Ascending aorta (tissue), 2 donors: Measurements from ENCODE around the gene SREK1IP1. TPM values are rescaled to one million over a fixed set of nuclear protein-coding genes. Genes with fewer than 3 reads are reported as not detected.
A peak's percentile ranks its signal among the peaks of the same experiment; 100 is the strongest.

ENCODE experiments used
- DNase-seq, 2 donors: peaks; one replicate each; pipeline ENCODE4 v3.0.0-alpha.2; 2019; ENCODE audit warnings: low spot score in 2 of 2
- H3K27ac ChIP-seq, 2 donors: fragments of 200-600 bp; sonication (generic); one replicate each; pipeline ENCODE4 v1.5.1; 2016 to 2017; ENCODE audit warnings: mild to moderate bottlenecking in 1 of 2
- H3K27me3 ChIP-seq: fragments of 200-600 bp; sonication (generic); one replicate; pipeline ENCODE4 v1.5.1; 2017
- H3K36me3 ChIP-seq, 2 donors: fragments of 200-600 bp; sonication (generic); one replicate each; pipeline ENCODE4 v1.5.1; 2016
- H3K4me1 ChIP-seq, 2 donors: fragments of 200-600 bp; sonication (generic); one replicate each; pipeline ENCODE4 v1.5.1; 2016 to 2017; ENCODE audit warnings: mild to moderate bottlenecking in 1 of 2
- H3K4me3 ChIP-seq, 2 donors: fragments of 200-600 bp; sonication (generic); one replicate each; pipeline ENCODE4 v1.5.1; 2016 to 2017; ENCODE audit warnings: mild to moderate bottlenecking in 1 of 2
- H3K9me3 ChIP-seq, 2 donors: fragments of 200-600 bp; sonication (generic); one replicate each; pipeline ENCODE4 v1.5.1; 2016
- intact Hi-C: fragments of 100-400 bp; cut with DNase I; formaldehyde crosslinking; loops from one replicate; pipeline ENCODE4 v1.15.1; 2023
- total RNA-seq: library from RNA; depleted of rRNA; stranded (reverse); fragments of >200 nt; gene quantifications from one replicate; pipeline ENCODE4 v1.1.0, GENCODE V29; 2016
- TF ChIP-seq, protein P1 (sequence below), 3 experiments: fragments of 200-600 bp in 2 of 3; fragments of 450-650 bp in 1 of 3; sonication (generic) in 2 of 3; IDR thresholded peaks; one replicate each; pipeline ENCODE4 v1.5.1; 2016 to 2019; ENCODE audit warnings: antibody characterized with exemption in 3 of 3, mild to moderate bottlenecking in 1 of 3, moderate library complexity in 1 of 3

Gene SREK1IP1
- total RNA-seq, 1 donor from 2014 or later: 7.9 TPM

DNA sequence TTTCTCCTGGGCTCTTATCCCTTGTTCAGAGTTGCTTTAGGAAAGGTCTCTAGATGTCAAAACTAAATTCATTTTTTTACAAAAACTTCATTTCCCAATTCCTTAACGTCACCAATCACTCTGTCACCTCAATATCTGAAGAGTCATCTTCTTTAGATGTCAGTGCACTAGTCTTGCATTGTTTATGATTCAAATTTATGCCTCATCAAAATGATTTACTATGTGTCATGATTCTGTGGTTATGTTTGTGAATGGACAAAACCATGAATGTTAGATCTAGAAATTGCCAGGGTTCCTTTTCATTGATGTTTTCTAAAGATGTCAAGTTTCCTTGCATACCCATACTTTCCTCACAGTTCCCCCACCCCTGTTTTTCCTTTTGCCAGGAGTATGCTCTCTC, 21.7 kb upstream of the SREK1IP1 start:
- Histone ChIP-seq H3K4me3 (no peak overlapping the region), H3K27ac (no peak overlapping the region), H3K27me3 (no peaks in the 10 kb centered on the region), H3K4me1 (no peaks in the 10 kb centered on the region), H3K9me3 (no peaks in the 10 kb centered on the region), H3K36me3 (peaks cover 3 to 4% of the 10 kb centered on the region in 2 donors)
- intact Hi-C loops: no loop called here
- no peak for DNase-seq
- TF ChIP-seq, protein P1, sequence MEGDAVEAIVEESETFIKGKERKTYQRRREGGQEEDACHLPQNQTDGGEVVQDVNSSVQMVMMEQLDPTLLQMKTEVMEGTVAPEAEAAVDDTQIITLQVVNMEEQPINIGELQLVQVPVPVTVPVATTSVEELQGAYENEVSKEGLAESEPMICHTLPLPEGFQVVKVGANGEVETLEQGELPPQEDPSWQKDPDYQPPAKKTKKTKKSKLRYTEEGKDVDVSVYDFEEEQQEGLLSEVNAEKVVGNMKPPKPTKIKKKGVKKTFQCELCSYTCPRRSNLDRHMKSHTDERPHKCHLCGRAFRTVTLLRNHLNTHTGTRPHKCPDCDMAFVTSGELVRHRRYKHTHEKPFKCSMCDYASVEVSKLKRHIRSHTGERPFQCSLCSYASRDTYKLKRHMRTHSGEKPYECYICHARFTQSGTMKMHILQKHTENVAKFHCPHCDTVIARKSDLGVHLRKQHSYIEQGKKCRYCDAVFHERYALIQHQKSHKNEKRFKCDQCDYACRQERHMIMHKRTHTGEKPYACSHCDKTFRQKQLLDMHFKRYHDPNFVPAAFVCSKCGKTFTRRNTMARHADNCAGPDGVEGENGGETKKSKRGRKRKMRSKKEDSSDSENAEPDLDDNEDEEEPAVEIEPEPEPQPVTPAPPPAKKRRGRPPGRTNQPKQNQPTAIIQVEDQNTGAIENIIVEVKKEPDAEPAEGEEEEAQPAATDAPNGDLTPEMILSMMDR (IDR thresholded peaks at IDR 0.05): no peak

DNA sequence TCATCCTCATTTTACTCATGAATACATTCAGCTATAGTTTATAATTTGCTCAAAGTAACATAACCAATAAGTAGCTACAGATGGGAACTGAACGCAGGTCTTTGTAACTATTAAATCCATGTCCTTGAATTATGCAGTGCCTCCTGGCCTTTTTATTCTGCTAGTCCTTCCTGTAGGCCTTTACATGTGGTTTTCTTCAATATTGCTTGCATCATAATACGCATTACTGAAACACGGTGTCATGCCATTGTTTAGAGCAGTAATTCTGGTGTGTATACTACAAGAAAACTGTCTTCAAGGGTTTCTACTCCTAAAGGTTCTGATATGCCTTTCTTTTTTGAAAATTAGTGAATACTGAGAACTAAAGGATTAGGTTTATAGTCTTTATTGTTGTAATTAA, 21.0 kb upstream of the SREK1IP1 start:
- peaks cover 3 to 4% of the 10 kb centered on the region in 2 donors for H3K36me3 ChIP-seq
- no peaks in the 10 kb centered on the region for H3K4me1 ChIP-seq
- no peaks in the 10 kb centered on the region for H3K9me3 ChIP-seq
- TF ChIP-seq, protein P1 (IDR thresholded peaks at IDR 0.05): no peak
- H3K27me3 ChIP-seq: no peaks in the 10 kb centered on the region
- no peak overlapping the region for H3K4me3 ChIP-seq
- no peak overlapping the region for H3K27ac ChIP-seq
- DNase-seq: no peak
- intact Hi-C loops: no loop called here

GRCh38 chr5:64788156-64788555, 19.7 kb upstream of the SREK1IP1 start:
- Histone ChIP-seq H3K9me3 (no peaks in the 10 kb centered on the region), H3K4me3 (no peak overlapping the region), H3K27ac (no peak overlapping the region), H3K4me1 (no peaks in the 10 kb centered on the region), H3K36me3 (peaks cover 3 to 4% of the 10 kb centered on the region in 2 donors), H3K27me3 (no peaks in the 10 kb centered on the region)
- no peak for DNase-seq
- TF ChIP-seq, protein P1 (IDR thresholded peaks at IDR 0.05): no peak
- intact Hi-C loops: no loop called here

GRCh38 chr5:64786372-64786771, 17.9 kb upstream of the SREK1IP1 start:
- intact Hi-C loops: no loop called here
- TF ChIP-seq, protein P1 (IDR thresholded peaks at IDR 0.05): no peak

GRCh38 chr5:64784451-64785025, 16.0 kb upstream of the SREK1IP1 start:
- no peaks in the 10 kb centered on the region for H3K4me1 ChIP-seq
- no peaks in the 10 kb centered on the region for H3K9me3 ChIP-seq
- peaks cover 3 to 4% of the 10 kb centered on the region in 2 donors for H3K36me3 ChIP-seq
- H3K27me3 ChIP-seq: no peaks in the 10 kb centered on the region
- no peak overlapping the region for H3K27ac ChIP-seq
- no peak overlapping the region for H3K4me3 ChIP-seq
- intact Hi-C loops: loop anchor here (1.0 kb wide), 1 partner anchor 149 kb away; no protein-coding TSS in a partner anchor
- TF ChIP-seq, protein P1 (IDR thresholded peaks at IDR 0.05): peak; percentile 59 to 83 (median 70)
- peak in 1 of 2 donors; percentile 77 for DNase-seq

More at GRCh38 chr5:64786372-64786771, 17.9 kb upstream of the SREK1IP1 start:
- Histone ChIP-seq H3K4me1 (no peaks in the 10 kb centered on the region), H3K27ac (no peak overlapping the region), H3K9me3 (no peaks in the 10 kb centered on the region), H3K27me3 (no peaks in the 10 kb centered on the region), H3K4me3 (no peak overlapping the region), H3K36me3 (peaks cover 3 to 4% of the 10 kb centered on the region in 2 donors)
- DNase-seq: no peak
